Sigmoid colon (tissue), 7 donors: Measurements from ENCODE around the gene UNKL. TPM values are rescaled to one million over a fixed set of nuclear protein-coding genes. Genes with fewer than 3 reads are reported as not detected.

Experiments
- DNase-seq: peaks from one replicate; pipeline ENCODE4 v3.0.0-alpha.2; 2019
- H3K27ac ChIP-seq, 4 donors: fragments of 200-600 bp; sonication (generic); one replicate each; pipeline ENCODE4 v1.5.1; 2016 to 2019; ENCODE audit warnings: mild to moderate bottlenecking in 1 of 4
- H3K27me3 ChIP-seq, 3 donors: fragments of 200-600 bp; sonication (generic); one replicate each; pipeline ENCODE4 v1.5.1; 2019; ENCODE audit warnings: mild to moderate bottlenecking in 1 of 3
- H3K36me3 ChIP-seq, 4 donors: fragments of 200-600 bp; sonication (generic); one replicate each; pipeline ENCODE4 v1.5.1; 2016 to 2019
- H3K4me1 ChIP-seq, 4 donors: fragments of 200-600 bp; sonication (generic); one replicate each; pipeline ENCODE4 v1.5.1; 2017 to 2019
- H3K4me3 ChIP-seq, 4 donors: fragments of 200-600 bp; sonication (generic); one replicate each; pipeline ENCODE4 v1.5.1; 2017 to 2019; ENCODE audit warnings: mild to moderate bottlenecking in 2 of 4, moderate library complexity in 1 of 4
- H3K9me3 ChIP-seq, 4 donors: fragments of 200-600 bp in 3 of 4; sonication (generic) in 3 of 4; one replicate each; pipeline versions ENCODE4 v1.5.1 to v1.6.1; 2013 to 2019
- EP300 ChIP-seq, 4 donors: sonication (generic); formaldehyde crosslinking; IDR thresholded peaks; one replicate each; pipeline ENCODE4 v1.6.1; 2017; ENCODE audit warnings: antibody characterized with exemption in 4 of 4
- POLR2A ChIP-seq, 2 donors: fragments of 450-650 bp; IDR thresholded peaks; one replicate each; pipeline ENCODE4 v1.6.1; 2016; ENCODE audit warnings: antibody characterized with exemption in 2 of 2, mild to moderate bottlenecking in 2 of 2, moderate library complexity in 2 of 2
- POLR2AphosphoS5 ChIP-seq, 4 donors: sonication (generic); formaldehyde crosslinking; IDR thresholded peaks; one replicate each; pipeline ENCODE4 v1.6.1; 2017; ENCODE audit warnings: antibody characterized with exemption in 4 of 4
- WGBS, 2 donors: extraction: QIAGEN DNeasy Blood & Tissue Kit; methylation state at CpG; one replicate each; pipeline ENCODE4 v1.1.7; 2013; 5-methylcytosine and 5-hydroxymethylcytosine counted together
- intact Hi-C: fragments of 100-400 bp; cut with DNase I; formaldehyde crosslinking; loops from one replicate; pipeline ENCODE4 v1.15.1; 2023
- polyA plus RNA-seq, 3 donors: library from polyadenylated mRNA; stranded (reverse); fragments of 200-250 nt; gene quantifications; one replicate each; pipeline ENCODE4 v1.2.3, GENCODE V29; 2013
- total RNA-seq, 4 donors: library from RNA; depleted of rRNA; stranded (reverse); fragments of >200 nt; gene quantifications; one replicate each; pipeline ENCODE4 v1.1.0, GENCODE V29; 2016
- TF ChIP-seq, protein P1 (sequence below), 4 experiments: fragments of 450-650 bp in 3 of 4; fragments of 200-600 bp in 1 of 4; IDR thresholded peaks; one replicate each; pipeline ENCODE4 v1.5.1; 2016 to 2019; ENCODE audit warnings: antibody characterized with exemption in 4 of 4, mild to moderate bottlenecking in 3 of 4, moderate library complexity in 2 of 4
- donor health status: healthy with polysubstance abuse.
- donor health status: Bipolar disorder and iron deficiency.
- donor health status: healthy.

The UNKL gene
- total and polyA plus RNA-seq, 7 donors: 2.1 to 29.1 (median 19.6) TPM

DNA sequence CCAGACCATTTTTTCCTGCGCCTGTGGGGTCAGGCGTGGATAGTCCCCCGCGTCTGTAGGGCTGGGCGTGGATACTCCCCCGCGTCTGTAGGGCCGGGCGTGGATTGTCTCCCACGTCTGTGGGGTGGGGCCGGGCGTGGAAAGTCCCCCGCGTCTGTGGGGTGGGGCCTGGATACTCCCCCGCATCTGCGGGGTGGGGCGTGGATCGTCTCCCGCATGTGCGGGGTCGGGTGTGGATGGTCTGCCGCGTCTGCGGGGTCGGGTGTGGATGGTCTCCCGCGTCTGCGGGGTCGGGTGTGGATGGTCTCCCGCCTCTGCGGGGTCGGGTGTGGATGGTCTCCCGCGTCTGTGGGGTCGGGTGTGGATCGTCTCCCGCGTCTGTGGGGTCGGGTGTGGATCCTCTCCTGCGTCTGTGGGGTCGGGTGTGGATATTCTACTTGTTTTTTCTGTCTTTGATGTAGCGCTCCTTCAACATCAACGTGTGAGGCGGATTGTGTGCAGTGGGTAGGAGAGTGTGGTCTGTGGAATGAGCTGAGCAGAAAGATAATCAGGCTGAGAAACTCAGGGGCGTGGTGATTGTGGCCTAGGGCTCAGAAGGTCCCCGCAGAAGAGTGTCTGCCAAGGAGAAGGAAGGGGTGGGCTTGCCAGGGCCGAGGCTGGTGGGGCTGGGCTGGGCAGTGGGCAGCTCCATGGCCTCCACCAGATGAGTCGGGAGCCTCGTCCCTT lies 59.5 kb downstream of the UNKL start:
- no peak for DNase-seq
- Histone ChIP-seq H3K9me3 (no peaks in the 10 kb centered on the region), H3K4me1 (peaks cover 0 to 38% (median 26%) of the 10 kb centered on the region in 4 donors), H3K27me3 (no peaks in the 10 kb centered on the region), H3K4me3 (no peak overlapping the region), H3K27ac (no peak overlapping the region), H3K36me3 (peaks cover 0 to 26% (median under 1%) of the 10 kb centered on the region in 4 donors)
- TF ChIP-seq POLR2AphosphoS5 (IDR thresholded peaks at IDR 0.05) (no peak), EP300 (IDR thresholded peaks at IDR 0.05) (no peak), POLR2A (IDR thresholded peaks at IDR 0.05) (no peak)
- TF ChIP-seq, protein P1, sequence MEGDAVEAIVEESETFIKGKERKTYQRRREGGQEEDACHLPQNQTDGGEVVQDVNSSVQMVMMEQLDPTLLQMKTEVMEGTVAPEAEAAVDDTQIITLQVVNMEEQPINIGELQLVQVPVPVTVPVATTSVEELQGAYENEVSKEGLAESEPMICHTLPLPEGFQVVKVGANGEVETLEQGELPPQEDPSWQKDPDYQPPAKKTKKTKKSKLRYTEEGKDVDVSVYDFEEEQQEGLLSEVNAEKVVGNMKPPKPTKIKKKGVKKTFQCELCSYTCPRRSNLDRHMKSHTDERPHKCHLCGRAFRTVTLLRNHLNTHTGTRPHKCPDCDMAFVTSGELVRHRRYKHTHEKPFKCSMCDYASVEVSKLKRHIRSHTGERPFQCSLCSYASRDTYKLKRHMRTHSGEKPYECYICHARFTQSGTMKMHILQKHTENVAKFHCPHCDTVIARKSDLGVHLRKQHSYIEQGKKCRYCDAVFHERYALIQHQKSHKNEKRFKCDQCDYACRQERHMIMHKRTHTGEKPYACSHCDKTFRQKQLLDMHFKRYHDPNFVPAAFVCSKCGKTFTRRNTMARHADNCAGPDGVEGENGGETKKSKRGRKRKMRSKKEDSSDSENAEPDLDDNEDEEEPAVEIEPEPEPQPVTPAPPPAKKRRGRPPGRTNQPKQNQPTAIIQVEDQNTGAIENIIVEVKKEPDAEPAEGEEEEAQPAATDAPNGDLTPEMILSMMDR (IDR thresholded peaks at IDR 0.05): no peak
- intact Hi-C loops: loop anchor here (5.0 kb wide), 1 partner anchor 43 kb away; no protein-coding TSS in a partner anchor
- WGBS, 2 donors: 69 to 86% methylated on average over 49 of the region's 49 CpGs

DNA sequence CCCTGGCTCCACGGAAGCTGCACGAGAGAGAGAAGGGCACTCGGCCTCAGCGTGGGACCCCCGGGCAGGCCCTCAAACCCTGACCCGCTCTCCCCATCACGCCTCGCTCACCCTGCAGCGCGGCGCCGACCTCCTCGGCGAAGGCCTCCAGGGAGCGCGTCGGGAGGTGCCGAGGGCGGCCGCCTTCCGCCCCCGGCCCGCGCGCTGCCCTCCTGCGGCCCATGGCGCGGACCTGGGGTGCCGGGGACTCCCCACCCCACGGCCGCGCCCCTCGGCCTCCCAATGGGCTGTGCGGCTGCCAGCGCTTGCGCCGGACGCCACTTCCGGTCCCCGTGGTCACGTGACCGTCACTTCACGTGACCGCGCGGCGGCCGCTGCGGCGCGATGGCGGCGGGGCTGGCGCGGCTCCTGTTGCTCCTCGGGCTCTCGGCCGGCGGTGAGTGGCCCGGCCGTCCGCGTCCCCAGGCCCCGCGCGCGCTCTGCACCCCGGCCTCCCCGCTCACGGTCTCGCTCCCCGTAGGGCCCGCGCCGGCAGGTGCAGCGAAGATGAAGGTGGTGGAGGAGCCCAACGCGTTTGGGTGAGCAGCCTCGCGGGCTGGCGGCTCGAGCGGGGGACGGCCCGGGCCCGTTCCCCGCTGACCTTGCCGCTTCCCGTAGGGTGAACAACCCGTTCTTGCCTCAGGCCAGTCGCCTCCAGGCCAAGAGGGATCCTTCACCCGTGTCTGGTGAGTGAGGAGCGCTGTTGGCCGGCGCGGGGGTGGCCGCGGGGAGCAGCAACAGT lies 62.7 kb downstream of the UNKL start, which contains the start of the genes GNPTG and TSR3:
Gene GNPTG, plus strand, starts transcription at position 350 of the 781 bp plus-strand sequence. Its CDS starts 35 bp downstream, at position 385.
Gene TSR3, minus strand, starts transcription at position 297 of the 781 bp plus-strand sequence. Its CDS starts 74 bp downstream, at position 223.
- H3K4me1 ChIP-seq: peaks cover 0 to 39% (median 26%) of the 10 kb centered on the region in 4 donors
- DNase-seq: peak; percentile 93
- peaks cover 5 to 26% (median 13%) of the 10 kb centered on the region in 4 donors for H3K36me3 ChIP-seq
- WGBS, 2 donors: 1% methylated on average over 98 of the region's 98 CpGs
- intact Hi-C loops: loop anchor here (5.0 kb wide), 1 partner anchor 39 kb away; no protein-coding TSS in a partner anchor
- peak in 1 of 4 donors; percentile 16 for TF ChIP-seq EP300 (IDR thresholded peaks at IDR 0.05)
- peak; percentile 16 to 89 (median 88) for TF ChIP-seq POLR2AphosphoS5 (IDR thresholded peaks at IDR 0.05)
- TF ChIP-seq, protein P1 (IDR thresholded peaks at IDR 0.05): no peak
- peak within 1 kb of the TSS; percentile 84 to 98 (median 92) for H3K4me3 ChIP-seq
- H3K27me3 ChIP-seq: no peaks in the 10 kb centered on the region
- peak within 1 kb of the TSS; percentile 72 to 80 (median 76) for H3K27ac ChIP-seq
- H3K9me3 ChIP-seq: no peaks in the 10 kb centered on the region

DNA sequence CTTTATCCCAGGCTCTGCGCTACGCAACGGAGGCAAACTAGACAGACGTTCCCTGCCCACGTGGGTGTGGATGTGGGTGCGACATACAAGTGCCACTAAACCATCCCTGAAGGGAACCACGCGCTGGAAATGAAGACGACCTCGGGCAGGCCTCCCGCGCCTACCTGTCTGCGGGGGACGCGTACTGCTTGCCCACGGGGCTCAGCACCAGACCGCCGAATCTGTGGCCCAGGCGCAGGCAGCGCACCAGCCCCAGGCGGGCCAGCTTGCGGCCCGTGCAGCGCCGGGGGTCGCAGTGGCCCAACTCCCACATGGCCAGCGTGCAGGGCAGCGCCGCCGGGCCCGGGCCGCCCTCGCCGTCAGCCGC lies 63.3 kb downstream of the UNKL start:
- Histone ChIP-seq H3K4me1 (peaks cover 0 to 39% (median 26%) of the 10 kb centered on the region in 4 donors), H3K9me3 (no peaks in the 10 kb centered on the region), H3K36me3 (peaks cover 5 to 26% (median 13%) of the 10 kb centered on the region in 4 donors), H3K27me3 (no peaks in the 10 kb centered on the region), H3K27ac (peak overlapping the region; percentile 72 to 80 (median 76)), H3K4me3 (peak overlapping the region; percentile 84 to 98 (median 92))
- intact Hi-C loops: loop anchor here (5.0 kb wide), 1 partner anchor 39 kb away; no protein-coding TSS in a partner anchor
- DNase-seq: no peak
- TF ChIP-seq, protein P1 (IDR thresholded peaks at IDR 0.05): no peak
- TF ChIP-seq POLR2AphosphoS5 (IDR thresholded peaks at IDR 0.05) (no peak), POLR2A (IDR thresholded peaks at IDR 0.05) (no peak), EP300 (IDR thresholded peaks at IDR 0.05) (no peak)
- 0 to 1% methylated on average over 35 of the region's 35 CpGs for WGBS, 2 donors

DNA sequence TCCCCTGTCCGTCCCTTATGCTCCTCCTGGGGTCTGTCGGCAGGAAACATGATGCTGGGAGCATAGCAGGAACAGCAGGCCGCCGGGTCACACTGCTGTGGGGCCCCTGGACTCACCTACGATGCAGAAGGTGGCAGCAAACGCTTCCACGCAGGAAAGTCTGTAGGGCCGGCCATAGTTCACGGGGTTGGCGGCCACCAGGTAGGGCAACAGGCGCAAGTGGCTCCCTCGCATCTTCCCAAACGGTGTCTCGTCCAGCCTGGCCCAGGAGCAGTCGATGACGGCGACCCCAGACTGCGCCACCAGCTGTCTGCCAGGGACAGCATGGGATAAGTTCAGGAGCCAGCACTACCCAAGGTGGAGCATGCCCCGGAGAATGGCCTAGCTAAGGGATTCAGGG lies 63.8 kb downstream of the UNKL start:
- no peaks in the 10 kb centered on the region for H3K27me3 ChIP-seq
- peak overlapping the region in 1 of 4 donors; percentile 80 for H3K27ac ChIP-seq

More for the DNA sequence above, 63.8 kb downstream of the UNKL start:
- Histone ChIP-seq H3K4me3 (peak overlapping the region; percentile 84 to 98 (median 92)), H3K9me3 (no peaks in the 10 kb centered on the region), H3K36me3 (peaks cover 5 to 26% (median 13%) of the 10 kb centered on the region in 4 donors), H3K4me1 (peaks cover 0 to 39% (median 26%) of the 10 kb centered on the region in 4 donors)
- no peak for DNase-seq
- no peak for TF ChIP-seq EP300 (IDR thresholded peaks at IDR 0.05)
- no peak for TF ChIP-seq POLR2A (IDR thresholded peaks at IDR 0.05)
- TF ChIP-seq, protein P1 (IDR thresholded peaks at IDR 0.05): no peak
- TF ChIP-seq POLR2AphosphoS5 (IDR thresholded peaks at IDR 0.05): no peak
- intact Hi-C loops: loop anchor here (5.0 kb wide), 1 partner anchor 38 kb away; no protein-coding TSS in a partner anchor
- WGBS, 2 donors: 78 to 84% methylated on average over 19 of the region's 19 CpGs
